ENCODE results near the gene NPL.

DNA sequence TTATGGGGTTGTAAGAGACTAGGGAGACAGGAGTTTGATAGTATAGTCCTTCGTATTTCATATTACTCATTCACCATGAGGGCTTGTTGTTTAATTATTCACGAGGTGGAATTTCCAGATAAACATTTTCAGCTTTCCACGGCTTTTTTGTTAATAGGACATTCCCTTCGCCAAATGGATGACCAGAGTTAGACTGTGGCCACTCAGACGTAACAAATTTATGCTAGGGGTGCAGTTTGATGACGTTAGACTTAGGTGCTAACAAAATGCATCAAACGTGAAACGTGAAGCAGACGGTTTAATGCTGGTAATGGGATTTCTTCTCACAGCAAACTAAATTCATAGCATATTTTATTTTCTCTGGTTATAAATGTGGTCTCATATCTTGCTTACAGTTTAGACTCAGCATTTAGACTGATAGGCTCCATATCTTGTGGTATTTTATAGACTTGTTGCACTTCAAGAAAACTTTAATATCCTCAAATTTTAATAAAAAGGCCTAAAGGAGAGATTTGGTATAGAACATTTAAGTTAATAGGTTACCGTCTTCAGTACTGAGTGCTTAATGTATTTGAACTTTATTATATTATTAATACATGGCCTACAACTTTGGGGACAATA lies 51.9 kb downstream of the NPL start:
- TF ChIP-seq CTCF (IDR thresholded peaks at IDR 0.05) = no peak
- no peak for TF ChIP-seq POLR2AphosphoS5 (IDR thresholded peaks at IDR 0.05)
